ENCODE data around the gene IGF1R.

The IGF1R gene

DNA sequence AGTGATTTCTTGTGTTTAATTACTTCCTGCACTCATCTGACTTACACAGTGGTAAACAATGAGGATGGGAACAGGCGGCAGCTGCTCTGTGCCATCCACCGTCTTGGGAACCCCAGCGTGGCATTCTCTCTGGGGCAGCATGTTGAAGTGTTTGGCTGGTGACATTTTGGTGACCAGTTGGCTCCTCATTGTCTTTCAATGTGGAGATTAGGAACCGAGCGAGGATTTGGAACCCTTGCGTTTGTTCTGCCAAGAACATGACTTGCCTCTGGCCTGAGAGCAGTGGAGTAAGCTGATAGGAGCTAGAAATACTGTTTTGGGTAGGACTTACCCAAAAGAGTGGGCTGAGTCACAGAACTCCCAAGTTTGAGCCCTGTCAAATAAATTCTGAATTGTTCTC, 88.8 kb downstream of the IGF1R start:
- DNase-seq = peak; percentile 20 to 31

DNA sequence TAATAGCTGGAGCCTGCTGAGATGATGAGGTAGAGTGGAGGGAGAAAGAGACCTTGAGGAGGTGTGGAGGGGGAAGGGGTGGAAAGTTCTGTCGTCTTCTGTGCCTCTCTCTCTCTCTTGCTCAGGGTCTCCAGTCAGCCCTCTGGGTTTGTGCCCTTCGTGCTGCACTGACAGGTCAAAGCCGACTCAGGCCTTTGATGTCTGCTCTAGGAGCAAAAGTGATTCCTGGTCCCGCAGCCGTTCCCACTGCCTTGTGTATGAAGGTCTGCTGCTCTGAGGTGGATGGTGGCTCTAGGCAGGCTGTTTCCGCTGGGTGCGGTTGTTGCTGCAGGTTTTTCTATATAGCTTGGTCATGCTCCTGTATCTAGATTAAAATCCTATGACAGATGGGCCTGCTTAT, 89.4 kb downstream of the IGF1R start:
- DNase-seq = peak; percentile 51 to 65
- peak; percentile 14 for TF ChIP-seq POLR2A (IDR thresholded peaks at IDR 0.05; ENCODE audit: low read length)
- TF ChIP-seq GATA1 (IDR thresholded peaks at IDR 0.05; ENCODE audit: low read depth, low read length) = no peak

More for the DNA sequence above, 88.8 kb downstream of the IGF1R start:
- TF ChIP-seq GATA1 (IDR thresholded peaks at IDR 0.05; ENCODE audit: low read depth, low read length) (no peak), POLR2A (IDR thresholded peaks at IDR 0.05; ENCODE audit: low read length) (no peak)

- no peak for DNase-seq
- no peak for TF ChIP-seq POLR2A (IDR thresholded peaks at IDR 0.05; ENCODE audit: low read length)
- TF ChIP-seq GATA1 (IDR thresholded peaks at IDR 0.05; ENCODE audit: low read depth, low read length) = no peak
Observed at GRCh38 chr15:98738689-98739401, 90.5 kb downstream of the IGF1R start.

GRCh38 chr15:98740295-98740694, 92.0 kb downstream of the IGF1R start:
- TF ChIP-seq GATA1 (IDR thresholded peaks at IDR 0.05; ENCODE audit: low read depth, low read length) (no peak), POLR2A (IDR thresholded peaks at IDR 0.05; ENCODE audit: low read length) (no peak)

DNA sequence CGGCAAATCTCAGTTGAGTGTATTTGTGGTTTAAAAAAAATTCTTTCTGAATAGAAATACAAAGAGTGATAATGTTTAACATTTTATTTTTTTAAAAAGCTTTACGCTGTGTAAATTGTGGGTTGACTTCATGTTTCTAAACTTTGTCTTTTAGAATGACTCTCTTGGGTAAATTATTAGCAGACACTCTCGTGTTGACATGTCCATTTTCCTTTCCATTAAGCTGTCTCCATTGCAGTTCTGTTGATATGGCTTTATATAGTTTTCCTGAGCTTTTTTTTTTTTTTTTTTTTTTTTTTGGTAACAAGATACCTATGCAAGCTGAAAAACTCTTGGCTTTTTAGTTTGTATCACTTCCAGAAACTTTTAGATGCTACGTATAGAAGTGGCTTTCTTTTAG, 92.6 kb downstream of the IGF1R start:
- TF ChIP-seq POLR2A (IDR thresholded peaks at IDR 0.05; ENCODE audit: low read length) (no peak), GATA1 (IDR thresholded peaks at IDR 0.05; ENCODE audit: low read depth, low read length) (no peak)
- no peak for DNase-seq

More at GRCh38 chr15:98740295-98740694, 92.0 kb downstream of the IGF1R start:
- DNase-seq = no peak

DNA sequence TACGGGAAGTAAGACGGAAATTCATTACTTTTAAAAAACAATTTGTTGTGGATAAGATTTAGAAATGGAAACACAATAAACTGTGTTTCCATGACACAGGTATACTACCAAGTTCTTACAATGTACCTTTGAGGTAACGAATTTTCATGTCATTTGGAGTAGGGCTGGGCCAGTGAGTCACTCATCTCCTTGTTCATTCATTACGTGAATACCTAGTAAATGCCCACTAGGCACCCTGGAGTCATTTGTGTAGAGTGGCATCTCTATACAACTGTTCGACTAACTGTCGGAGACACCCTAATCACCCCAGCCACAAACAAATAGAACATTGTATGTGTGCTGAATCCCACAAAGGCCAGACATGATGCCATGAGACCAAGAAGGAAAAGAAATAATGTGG, 94.8 kb downstream of the IGF1R start:
- DNase-seq = no peak
- TF ChIP-seq POLR2A (IDR thresholded peaks at IDR 0.05; ENCODE audit: low read length) = no peak
- no peak for TF ChIP-seq GATA1 (IDR thresholded peaks at IDR 0.05; ENCODE audit: low read depth, low read length)

- TF ChIP-seq GATA1 (IDR thresholded peaks at IDR 0.05; ENCODE audit: low read depth, low read length) (no peak), POLR2A (IDR thresholded peaks at IDR 0.05; ENCODE audit: low read length) (no peak)
- no peak for DNase-seq
Observed at GRCh38 chr15:98744506-98744905, 96.2 kb downstream of the IGF1R start.

- TF ChIP-seq POLR2A (IDR thresholded peaks at IDR 0.05; ENCODE audit: low read length) (no peak), GATA1 (IDR thresholded peaks at IDR 0.05; ENCODE audit: low read depth, low read length) (no peak)
- no peak for DNase-seq
Observed at GRCh38 chr15:98745179-98745578, 96.8 kb downstream of the IGF1R start.

GRCh38 chr15:98745650-98746374, 97.5 kb downstream of the IGF1R start:
- DNase-seq = peak; percentile 21 to 47
- TF ChIP-seq GATA1 (IDR thresholded peaks at IDR 0.05; ENCODE audit: low read depth, low read length) (no peak), POLR2A (IDR thresholded peaks at IDR 0.05; ENCODE audit: low read length) (no peak)

GRCh38 chr15:98746375-98747155, 98.2 kb downstream of the IGF1R start:
- TF ChIP-seq POLR2A (IDR thresholded peaks at IDR 0.05; ENCODE audit: low read length) = no peak
- TF ChIP-seq GATA1 (IDR thresholded peaks at IDR 0.05; ENCODE audit: low read depth, low read length) = no peak
- DNase-seq = no peak

DNA sequence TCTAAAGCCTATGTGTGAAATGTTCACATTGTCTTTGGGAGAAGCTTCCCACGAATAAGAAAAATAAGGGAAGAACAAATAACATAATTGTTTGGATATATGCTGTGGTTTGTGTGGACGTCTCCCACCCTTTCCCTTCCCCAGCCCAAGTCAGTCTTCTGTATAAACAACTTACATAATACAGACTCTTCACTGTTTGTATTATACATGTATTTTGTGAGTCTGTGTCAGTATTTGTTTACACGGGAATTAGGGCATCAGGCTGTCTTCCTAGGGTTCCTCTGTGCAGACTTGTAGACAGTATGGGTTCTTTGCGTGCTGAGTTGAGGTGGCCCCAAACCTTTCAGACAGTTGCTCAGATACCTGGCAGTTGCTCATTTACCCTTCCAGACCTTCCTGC, 103.4 kb downstream of the IGF1R start:
- no peak for DNase-seq
- TF ChIP-seq POLR2A (IDR thresholded peaks at IDR 0.05; ENCODE audit: low read length) (no peak), GATA1 (IDR thresholded peaks at IDR 0.05; ENCODE audit: low read depth, low read length) (no peak)

GRCh38 chr15:98753726-98754656, 105.7 kb downstream of the IGF1R start:
- DNase-seq = no peak
- TF ChIP-seq POLR2A (IDR thresholded peaks at IDR 0.05; ENCODE audit: low read length) (no peak), GATA1 (IDR thresholded peaks at IDR 0.05; ENCODE audit: low read depth, low read length) (no peak)

GRCh38 chr15:98754657-98755022, 106.3 kb downstream of the IGF1R start:
- DNase-seq = no peak
- TF ChIP-seq POLR2A (IDR thresholded peaks at IDR 0.05; ENCODE audit: low read length) (no peak), GATA1 (IDR thresholded peaks at IDR 0.05; ENCODE audit: low read depth, low read length) (no peak)
